ENCODE measurements around the gene RNU6-8.

- TF ChIP-seq CTCF (IDR thresholded peaks at IDR 0.05), result no peak
- TF ChIP-seq POLR2A (IDR thresholded peaks at IDR 0.05), result no peak
Observed at GRCh38 chr14:32171469-32171868, 31.6 kb downstream of the RNU6-8 start.
